ENCODE measurements around the gene GRK6. TPM values are rescaled to one million over a fixed set of nuclear protein-coding genes. Genes with fewer than 3 reads are reported as not detected.

GRK6 gene
- total and polyA plus RNA-seq, 9 of the 15 experiments (the other 6 are each of a cell fraction or from before 2014, with no cell fraction given): 0.63 to 122 (median 44.5) TPM

DNA sequence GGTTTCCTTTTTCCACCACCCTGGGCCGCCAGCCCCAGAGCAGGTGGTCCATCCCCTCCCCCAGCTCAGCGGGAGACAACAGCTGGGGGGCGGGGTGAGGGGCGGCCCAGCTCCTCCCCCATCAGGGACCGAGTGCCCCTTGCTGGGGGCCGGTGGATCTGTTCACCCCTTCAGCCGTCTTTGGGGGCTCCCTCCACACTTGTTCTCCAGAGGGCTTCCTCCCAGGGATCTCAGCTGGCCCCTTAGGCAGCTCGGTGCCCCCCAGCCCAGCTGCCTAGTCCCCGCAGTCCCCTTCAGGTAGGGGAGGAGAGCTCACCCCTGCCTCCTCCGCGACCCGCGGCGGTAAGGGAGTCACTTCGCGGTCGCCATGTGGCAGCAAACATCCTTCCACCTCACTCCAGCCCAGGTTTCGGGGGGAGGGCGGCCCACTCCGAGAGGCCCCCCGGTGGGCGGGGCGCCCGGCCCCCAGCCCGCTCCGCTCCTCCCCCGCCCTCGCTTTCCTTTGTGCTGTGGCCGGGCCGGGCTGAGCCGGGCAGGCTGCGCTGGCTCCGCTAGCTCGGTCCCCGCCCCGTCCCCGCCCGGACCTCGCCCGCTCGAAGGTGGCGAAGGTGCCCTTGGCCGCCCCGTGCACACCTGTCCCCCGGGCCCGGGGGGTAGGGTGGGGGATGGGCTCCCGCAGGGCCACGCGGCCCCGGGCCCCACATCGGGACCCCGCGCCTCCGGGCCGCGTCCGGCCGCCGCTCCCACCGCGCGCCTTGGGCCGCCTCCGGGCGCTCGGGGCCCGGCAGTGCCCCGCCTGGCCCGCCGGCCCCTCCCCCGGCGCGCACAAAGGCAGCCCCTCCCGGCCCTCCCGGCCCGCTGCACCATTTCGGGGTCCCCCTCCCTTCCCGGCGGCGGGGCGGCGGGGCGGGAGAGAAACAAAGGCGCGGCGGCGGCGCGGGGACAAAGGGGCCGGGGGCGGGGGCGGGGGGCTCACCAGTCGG, 46.3 kb downstream of the GRK6 start (continued):
- TF ChIP-seq, protein P1, sequence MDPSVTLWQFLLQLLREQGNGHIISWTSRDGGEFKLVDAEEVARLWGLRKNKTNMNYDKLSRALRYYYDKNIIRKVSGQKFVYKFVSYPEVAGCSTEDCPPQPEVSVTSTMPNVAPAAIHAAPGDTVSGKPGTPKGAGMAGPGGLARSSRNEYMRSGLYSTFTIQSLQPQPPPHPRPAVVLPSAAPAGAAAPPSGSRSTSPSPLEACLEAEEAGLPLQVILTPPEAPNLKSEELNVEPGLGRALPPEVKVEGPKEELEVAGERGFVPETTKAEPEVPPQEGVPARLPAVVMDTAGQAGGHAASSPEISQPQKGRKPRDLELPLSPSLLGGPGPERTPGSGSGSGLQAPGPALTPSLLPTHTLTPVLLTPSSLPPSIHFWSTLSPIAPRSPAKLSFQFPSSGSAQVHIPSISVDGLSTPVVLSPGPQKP (CRISPR knock-in tag; IDR thresholded peaks at IDR 0.05): no peak
- peak; percentile 56 for TF ChIP-seq DACH1 (IDR thresholded peaks at IDR 0.05; ENCODE audit: partially characterized antibody)
- TF ChIP-seq ZNF282 (CRISPR knock-in tag; IDR thresholded peaks at IDR 0.05): no peak
- TF ChIP-seq SREBF1 (IDR thresholded peaks at IDR 0.05; ENCODE audit: borderline replicate concordance, low read depth, low read length): no peak
- no peak for TF ChIP-seq SRSF9 (IDR thresholded peaks at IDR 0.05; ENCODE audit: borderline replicate concordance, low read depth, low read length)
- peak; percentile 33 for TF ChIP-seq SAP30 (IDR thresholded peaks at IDR 0.05; ENCODE audit: borderline replicate concordance, insufficient read depth, low read depth, low read length, poor library complexity, severe bottlenecking)
- TF ChIP-seq, protein P2, sequence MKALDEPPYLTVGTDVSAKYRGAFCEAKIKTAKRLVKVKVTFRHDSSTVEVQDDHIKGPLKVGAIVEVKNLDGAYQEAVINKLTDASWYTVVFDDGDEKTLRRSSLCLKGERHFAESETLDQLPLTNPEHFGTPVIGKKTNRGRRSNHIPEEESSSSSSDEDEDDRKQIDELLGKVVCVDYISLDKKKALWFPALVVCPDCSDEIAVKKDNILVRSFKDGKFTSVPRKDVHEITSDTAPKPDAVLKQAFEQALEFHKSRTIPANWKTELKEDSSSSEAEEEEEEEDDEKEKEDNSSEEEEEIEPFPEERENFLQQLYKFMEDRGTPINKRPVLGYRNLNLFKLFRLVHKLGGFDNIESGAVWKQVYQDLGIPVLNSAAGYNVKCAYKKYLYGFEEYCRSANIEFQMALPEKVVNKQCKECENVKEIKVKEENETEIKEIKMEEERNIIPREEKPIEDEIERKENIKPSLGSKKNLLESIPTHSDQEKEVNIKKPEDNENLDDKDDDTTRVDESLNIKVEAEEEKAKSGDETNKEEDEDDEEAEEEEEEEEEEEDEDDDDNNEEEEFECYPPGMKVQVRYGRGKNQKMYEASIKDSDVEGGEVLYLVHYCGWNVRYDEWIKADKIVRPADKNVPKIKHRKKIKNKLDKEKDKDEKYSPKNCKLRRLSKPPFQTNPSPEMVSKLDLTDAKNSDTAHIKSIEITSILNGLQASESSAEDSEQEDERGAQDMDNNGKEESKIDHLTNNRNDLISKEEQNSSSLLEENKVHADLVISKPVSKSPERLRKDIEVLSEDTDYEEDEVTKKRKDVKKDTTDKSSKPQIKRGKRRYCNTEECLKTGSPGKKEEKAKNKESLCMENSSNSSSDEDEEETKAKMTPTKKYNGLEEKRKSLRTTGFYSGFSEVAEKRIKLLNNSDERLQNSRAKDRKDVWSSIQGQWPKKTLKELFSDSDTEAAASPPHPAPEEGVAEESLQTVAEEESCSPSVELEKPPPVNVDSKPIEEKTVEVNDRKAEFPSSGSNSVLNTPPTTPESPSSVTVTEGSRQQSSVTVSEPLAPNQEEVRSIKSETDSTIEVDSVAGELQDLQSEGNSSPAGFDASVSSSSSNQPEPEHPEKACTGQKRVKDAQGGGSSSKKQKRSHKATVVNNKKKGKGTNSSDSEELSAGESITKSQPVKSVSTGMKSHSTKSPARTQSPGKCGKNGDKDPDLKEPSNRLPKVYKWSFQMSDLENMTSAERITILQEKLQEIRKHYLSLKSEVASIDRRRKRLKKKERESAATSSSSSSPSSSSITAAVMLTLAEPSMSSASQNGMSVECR (CRISPR knock-in tag; IDR thresholded peaks at IDR 0.05): peak; percentile 58
- no peak for TF ChIP-seq RFX7 (CRISPR knock-in tag; IDR thresholded peaks at IDR 0.05)
- TF ChIP-seq SREBF2 (CRISPR knock-in tag; IDR thresholded peaks at IDR 0.05): no peak
- no peak for TF ChIP-seq ATF1 (CRISPR knock-in tag; IDR thresholded peaks at IDR 0.05)
- no peak for TF ChIP-seq ATF1 (tag; IDR thresholded peaks at IDR 0.05)
- TF ChIP-seq ZNF121 (CRISPR knock-in tag; conservative IDR thresholded peaks at IDR 0.05): no peak
- no peak for TF ChIP-seq DMBX1 (CRISPR knock-in tag; IDR thresholded peaks at IDR 0.05; ENCODE audit: borderline replicate concordance)
- TF ChIP-seq, protein P3, sequence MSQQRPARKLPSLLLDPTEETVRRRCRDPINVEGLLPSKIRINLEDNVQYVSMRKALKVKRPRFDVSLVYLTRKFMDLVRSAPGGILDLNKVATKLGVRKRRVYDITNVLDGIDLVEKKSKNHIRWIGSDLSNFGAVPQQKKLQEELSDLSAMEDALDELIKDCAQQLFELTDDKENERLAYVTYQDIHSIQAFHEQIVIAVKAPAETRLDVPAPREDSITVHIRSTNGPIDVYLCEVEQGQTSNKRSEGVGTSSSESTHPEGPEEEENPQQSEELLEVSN (IDR thresholded peaks at IDR 0.05; ENCODE audit: borderline replicate concordance in 1 of 2, extremely low read depth in 1 of 2, insufficient read depth in 1 of 2, insufficient read length in 1 of 2, low read depth in 1 of 2, low read length in 1 of 2, poor library complexity in 1 of 2, severe bottlenecking in 1 of 2): peak in 1 of 2 experiments; percentile 55
- TF ChIP-seq EGR1 (conservative IDR thresholded peaks at IDR 0.05): peak; percentile 20; the same call in 1 of the 2 replicates
- no peak for TF ChIP-seq FOXA3 (CRISPR knock-in tag; conservative IDR thresholded peaks at IDR 0.05 in 1 of 2, IDR thresholded peaks at IDR 0.05 in 1 of 2)

All from K562 (cell line).